HG03135 (cell line): ENCODE data around the gene DOCK2.

ENCODE experiments used
- ATAC-seq: cut with Tn5 transposase; IDR thresholded peaks from one replicate; pipeline ENCODE4 v1.9.1; 2021; ENCODE audit warnings: mild to moderate bottlenecking, moderate library complexity; ENCODE audit not compliant: unreplicated experiment

DOCK2 gene

GRCh38 chr5:170021506-170021905 is 384.4 kb downstream of the DOCK2 start:
- ATAC-seq, result no peak

GRCh38 chr5:170025853-170026252 is 388.8 kb downstream of the DOCK2 start:
- no peak for ATAC-seq

GRCh38 chr5:170028124-170028523 is 391.0 kb downstream of the DOCK2 start:
- no peak for ATAC-seq

GRCh38 chr5:170034231-170034630 is 397.2 kb downstream of the DOCK2 start:
- ATAC-seq, result no peak

- no peak for ATAC-seq
Measured at GRCh38 chr5:170038241-170038640, 401.2 kb downstream of the DOCK2 start.

- no peak for ATAC-seq
Measured at GRCh38 chr5:170039830-170040229, 402.8 kb downstream of the DOCK2 start.

GRCh38 chr5:170046241-170046640 is 409.2 kb downstream of the DOCK2 start:
- no peak for ATAC-seq

GRCh38 chr5:170049713-170050112 is 412.6 kb downstream of the DOCK2 start:
- ATAC-seq, result no peak

GRCh38 chr5:170053896-170054295 is 416.8 kb downstream of the DOCK2 start:
- no peak for ATAC-seq

- no peak for ATAC-seq
Measured at GRCh38 chr5:170055606-170056005, 418.5 kb downstream of the DOCK2 start.

GRCh38 chr5:170056561-170057267 is 419.6 kb downstream of the DOCK2 start:
- ATAC-seq, result no peak

GRCh38 chr5:170057311-170057710 is 420.2 kb downstream of the DOCK2 start:
- no peak for ATAC-seq

GRCh38 chr5:170059221-170059620 is 422.1 kb downstream of the DOCK2 start:
- ATAC-seq, result no peak

- ATAC-seq, result no peak
Measured at GRCh38 chr5:170067152-170067551, 430.1 kb downstream of the DOCK2 start.

GRCh38 chr5:170067574-170068170 is 430.6 kb downstream of the DOCK2 start:
- no peak for ATAC-seq

GRCh38 chr5:170069512-170069911 is 432.4 kb downstream of the DOCK2 start:
- ATAC-seq, result no peak

- no peak for ATAC-seq
Measured at GRCh38 chr5:170070556-170071412, 433.7 kb downstream of the DOCK2 start.

- no peak for ATAC-seq
Measured at GRCh38 chr5:170071748-170072147, 434.7 kb downstream of the DOCK2 start.

GRCh38 chr5:170075696-170076095 is 438.6 kb downstream of the DOCK2 start:
- ATAC-seq, result no peak

GRCh38 chr5:170076211-170076610 is 439.1 kb downstream of the DOCK2 start:
- no peak for ATAC-seq

- no peak for ATAC-seq
Measured at GRCh38 chr5:170076739-170077138, 439.7 kb downstream of the DOCK2 start.

GRCh38 chr5:170077526-170077925 is 440.5 kb downstream of the DOCK2 start:
- no peak for ATAC-seq
